GM23248 (cell line): ENCODE results near the gene VPS54. TPM values are rescaled to one million over a fixed set of nuclear protein-coding genes. Genes with fewer than 3 reads are reported as not detected.
A peak's percentile ranks its signal among the peaks of the same experiment; 100 is the strongest.

Experiments
- DNase-seq: peaks from one replicate; pipeline ENCODE4 v3.0.0-alpha.2; 2015
- H2AFZ ChIP-seq: fragments of 200-600 bp; sonication (generic); 2 replicates; pipeline ENCODE4 v1.6.1; 2016; ENCODE audit warnings: antibody characterized with exemption
- H3F3A ChIP-seq: fragments of 200-600 bp; sonication (generic); 2 replicates; pipeline ENCODE4 v1.6.1; 2016; ENCODE audit warnings: mild to moderate bottlenecking, antibody characterized with exemption, mixed run types; ENCODE audit not compliant: insufficient read depth
- H3K27ac ChIP-seq: fragments of 200-600 bp; sonication (generic); 2 replicates; pipeline ENCODE4 v1.5.1; 2016; ENCODE audit warnings: mild to moderate bottlenecking
- H3K27me3 ChIP-seq: fragments of 200-600 bp; sonication (generic); replicated peaks from 2 replicates; pipeline ENCODE4 v1.6.1; 2016; ENCODE audit warnings: mild to moderate bottlenecking; ENCODE audit not compliant: insufficient read depth
- H3K36me3 ChIP-seq: fragments of 200-600 bp; sonication (generic); 2 replicates; pipeline ENCODE4 v1.6.1; 2016; ENCODE audit warnings: low read depth, mild to moderate bottlenecking
- H3K4me1 ChIP-seq: fragments of 200-600 bp; sonication (generic); 2 replicates; pipeline ENCODE4 v1.6.1; 2016; ENCODE audit warnings: mild to moderate bottlenecking; ENCODE audit not compliant: insufficient read depth
- H3K4me2 ChIP-seq: fragments of 200-600 bp; sonication (generic); one replicate; pipeline ENCODE4 v1.6.1; 2016; ENCODE audit warnings: mild to moderate bottlenecking; ENCODE audit not compliant: unreplicated experiment
- H3K4me3 ChIP-seq: fragments of 200-600 bp; sonication (generic); 2 replicates; pipeline ENCODE4 v1.5.1; 2016; ENCODE audit warnings: mild to moderate bottlenecking
- H3K79me2 ChIP-seq: fragments of 200-600 bp; sonication (generic); 2 replicates; pipeline ENCODE4 v1.6.1; 2016; ENCODE audit warnings: mild to moderate bottlenecking; ENCODE audit not compliant: insufficient read depth
- H3K9ac ChIP-seq: fragments of 200-600 bp; sonication (generic); 2 replicates; pipeline ENCODE4 v1.6.1; 2016; ENCODE audit warnings: mild to moderate bottlenecking
- H3K9me2 ChIP-seq: fragments of 200-600 bp; sonication (generic); 2 replicates; pipeline ENCODE4 v1.6.1; 2016; ENCODE audit warnings: mixed run types, mild to moderate bottlenecking, moderate library complexity; ENCODE audit not compliant: insufficient read depth
- H3K9me3 ChIP-seq: fragments of 200-600 bp; sonication (generic); one replicate; pipeline ENCODE4 v1.6.1; 2017; ENCODE audit warnings: low read depth
- H4K20me1 ChIP-seq: fragments of 200-600 bp; sonication (generic); 2 replicates; pipeline ENCODE4 v1.6.0; 2016; ENCODE audit not compliant: insufficient read depth
- EZH2 ChIP-seq: fragments of 200-600 bp; sonication (generic); IDR thresholded peaks from 2 replicates; pipeline ENCODE4 v1.6.1; 2018; ENCODE audit warnings: antibody characterized with exemption, mild to moderate bottlenecking; ENCODE audit not compliant: insufficient read depth, poor library complexity, severe bottlenecking
- EZH2phosphoT487 ChIP-seq: fragments of 200-600 bp; sonication (generic); IDR thresholded peaks from 2 replicates; pipeline ENCODE4 v1.6.1; 2018; ENCODE audit warnings: antibody characterized with exemption, moderate library complexity, mild to moderate bottlenecking, low read depth; ENCODE audit not compliant: insufficient read depth
- WGBS, 2 experiments: methylation state at CpG; one replicate each; pipeline ENCODE4 v1.1.6; 2015 to 2017; ENCODE audit warnings: low lambda C conversion rate in 2 of 2, low coverage in 1 of 2; ENCODE audit errors: missing lambda C conversion rate in 2 of 2; 5-methylcytosine and 5-hydroxymethylcytosine counted together
- in situ Hi-C: fragments of 300-500 bp; cut with MboI; formaldehyde crosslinking; loops from 2 replicates; pipeline ENCODE4 v1.15.0; 2020
- polyA plus RNA-seq: library from polyadenylated mRNA; unstranded; fragments of >200 nt; fragmentation: Nextera tagmentation; extraction: Ambion mirVana; gene quantifications from 2 replicates; pipeline ENCODE4 v1.2.1, GENCODE V29; 2016
- total RNA-seq: library from RNA; depleted of rRNA; stranded (reverse); fragments of >200 nt; shearing (Covaris generic); gene quantifications from 2 replicates; pipeline ENCODE4 v1.2.3, GENCODE V29; 2014

Gene VPS54
- total and polyA plus RNA-seq, 2 experiments from 2014 or later = 6.5 to 12.9 TPM

- in situ Hi-C loops = no loop called here
- H3K4me1 ChIP-seq = no peaks in the 10 kb centered on the region
- no peak overlapping the region for H3K4me2 ChIP-seq
- H4K20me1 ChIP-seq = no peaks in the 10 kb centered on the region
- H3K9ac ChIP-seq = no peak overlapping the region
- no peak for DNase-seq
- H3K9me2 ChIP-seq = no peaks in the 10 kb centered on the region
- H3K27ac ChIP-seq = no peak overlapping the region
- no peaks in the 10 kb centered on the region for H3K79me2 ChIP-seq
- no peaks in the 10 kb centered on the region for H3K9me3 ChIP-seq
- peaks cover 55% of the 10 kb centered on the region for H3K36me3 ChIP-seq
- no peaks in the 10 kb centered on the region for H3F3A ChIP-seq
- TF ChIP-seq EZH2 (no peak), EZH2phosphoT487 (no peak)
- 95 to 100% methylated on average over 1 of the region's 1 CpG for whole genome bisulfite sequencing, 2 experiments
- H3K27me3 ChIP-seq = no peaks in the 10 kb centered on the region
- H2AFZ ChIP-seq = no peak overlapping the region
- no peak overlapping the region for H3K4me3 ChIP-seq
Measured at GRCh38 chr2:63914311-63914710, 104.9 kb downstream of the VPS54 start.

- Histone ChIP-seq H3K4me2 (no peak overlapping the region), H4K20me1 (no peaks in the 10 kb centered on the region), H3K9ac (no peak overlapping the region), H3K9me2 (no peaks in the 10 kb centered on the region), H3K79me2 (0 out of 2 replicates have a peak, but pooled peaks cover 6% of the 10 kb centered on the region), H3K36me3 (peaks cover 38% of the 10 kb centered on the region), H3K4me1 (no peaks in the 10 kb centered on the region), H3K9me3 (peaks cover 3% of the 10 kb centered on the region), H3K27me3 (no peaks in the 10 kb centered on the region), H3F3A (peaks cover 27% of the 10 kb centered on the region), H3K27ac (no peak overlapping the region), H3K4me3 (no peak overlapping the region), H2AFZ (no peak overlapping the region)
- in situ Hi-C loops = no loop called here
- WGBS, 2 experiments = 70 to 81% methylated on average over 2 of the region's 2 CpGs
- TF ChIP-seq EZH2phosphoT487 (no peak), EZH2 (no peak)
- peak; percentile 26 for DNase-seq
Measured at GRCh38 chr2:63903003-63903402, 116.2 kb downstream of the VPS54 start.

- in situ Hi-C loops = no loop called here
- Histone ChIP-seq H3K4me3 (no peak overlapping the region), H2AFZ (no peak overlapping the region), H3K4me2 (no peak overlapping the region), H3K9me3 (peaks cover 3% of the 10 kb centered on the region), H3F3A (peaks cover 36% of the 10 kb centered on the region), H3K36me3 (peaks cover 45% of the 10 kb centered on the region), H3K27me3 (no peaks in the 10 kb centered on the region), H3K9ac (no peak overlapping the region), H3K79me2 (0 out of 2 replicates have a peak, but pooled peaks cover 6% of the 10 kb centered on the region), H3K9me2 (no peaks in the 10 kb centered on the region), H3K4me1 (no peaks in the 10 kb centered on the region), H4K20me1 (no peaks in the 10 kb centered on the region), H3K27ac (no peak overlapping the region)
- no peak for TF ChIP-seq EZH2phosphoT487
- TF ChIP-seq EZH2 = no peak
- no peak for DNase-seq
Measured at GRCh38 chr2:63902149-63902548, 117.1 kb downstream of the VPS54 start.

GRCh38 chr2:63899639-63900038, 119.6 kb downstream of the VPS54 start:
- H2AFZ ChIP-seq = no peak overlapping the region
- H3K27ac ChIP-seq = no peak overlapping the region
- H3K4me3 ChIP-seq = no peak overlapping the region
- H3K27me3 ChIP-seq = no peaks in the 10 kb centered on the region
- 0 out of 2 replicates have a peak, but pooled peaks cover 6% of the 10 kb centered on the region for H3K79me2 ChIP-seq
- H3K4me1 ChIP-seq = no peaks in the 10 kb centered on the region
- in situ Hi-C loops = no loop called here
- peaks cover 35% of the 10 kb centered on the region for H3F3A ChIP-seq
- H3K9ac ChIP-seq = no peak overlapping the region
- DNase-seq = peak; percentile 3
- WGBS, 2 experiments = 95 to 100% methylated on average over 1 of the region's 1 CpG
- H3K9me2 ChIP-seq = no peaks in the 10 kb centered on the region
- peaks cover under 1% of the 10 kb centered on the region for H3K9me3 ChIP-seq
- TF ChIP-seq EZH2phosphoT487 (no peak), EZH2 (no peak)
- no peaks in the 10 kb centered on the region for H4K20me1 ChIP-seq
- H3K36me3 ChIP-seq = peaks cover 54% of the 10 kb centered on the region
- no peak overlapping the region for H3K4me2 ChIP-seq

GRCh38 chr2:63898839-63899238, 120.4 kb downstream of the VPS54 start:
- no peaks in the 10 kb centered on the region for H3K9me2 ChIP-seq
- no peak overlapping the region for H3K4me3 ChIP-seq
- no peak overlapping the region for H2AFZ ChIP-seq
- no peaks in the 10 kb centered on the region for H4K20me1 ChIP-seq
- in situ Hi-C loops = no loop called here
- 0 out of 2 replicates have a peak, but pooled peaks cover 6% of the 10 kb centered on the region for H3K79me2 ChIP-seq
- DNase-seq = no peak
- H3K4me2 ChIP-seq = no peak overlapping the region
- TF ChIP-seq EZH2 (no peak), EZH2phosphoT487 (no peak)
- peaks cover 60% of the 10 kb centered on the region for H3K36me3 ChIP-seq
- WGBS, 2 experiments = 97 to 98% methylated on average over 5 of the region's 5 CpGs
- H3K27me3 ChIP-seq = no peaks in the 10 kb centered on the region
- H3K27ac ChIP-seq = no peak overlapping the region
- H3K9ac ChIP-seq = no peak overlapping the region
- no peaks in the 10 kb centered on the region for H3K4me1 ChIP-seq
- H3K9me3 ChIP-seq = no peaks in the 10 kb centered on the region
- peaks cover 43% of the 10 kb centered on the region for H3F3A ChIP-seq
